IMR-90 (cell line): Measurements from ENCODE around the gene ABCC9. TPM values are rescaled to one million over a fixed set of nuclear protein-coding genes. Genes with fewer than 3 reads are reported as not detected.

Experiments used
- ATAC-seq: fragments of 200-7000 bp; cut with Tn5 transposase; 2 replicates; pipeline ENCODE4 v1.9.1; 2020; ENCODE audit warnings: low read depth, mild to moderate bottlenecking, moderate library complexity
- BruUV-seq: library from RNA; stranded (reverse); fragments of 400-500 nt; replicated peaks from 2 replicates; lab custom pipeline; 2021; lab: Mats Ljungman, UMichigan
- CTCF ChIA-PET: fragments of 300-600 bp; formaldehyde crosslinking; extraction: SDS; loops from one replicate; lab custom pipeline; 2021; ENCODE audit warnings: antibody characterized with exemption; lab: Yijun Ruan, JAX
- POLR2A ChIA-PET: fragments of 300-600 bp; sonication (Branson Sonifier 250); formaldehyde crosslinking; loops from one replicate; lab custom pipeline; 2022; ENCODE audit warnings: antibody characterized with exemption; ENCODE audit not compliant: unreplicated experiment; lab: Charles Lee
- DNase-seq: peaks from one replicate; pipeline ENCODE4 v3.0.0; 2013
- H2AFZ ChIP-seq: replicated peaks from 2 replicates; pipeline ENCODE3; 2013; ENCODE audit warnings: low read length, mild to moderate bottlenecking; ENCODE audit not compliant: poor library complexity
- H2AK5ac ChIP-seq: 2 replicates; pipeline ENCODE4 v1.6.1; 2013; ENCODE audit warnings: low read depth, low read length, inconsistent platforms
- H2AK9ac ChIP-seq: replicated peaks from 2 replicates; pipeline ENCODE3; 2013; ENCODE audit warnings: mild to moderate bottlenecking, low read depth, low read length, moderate library complexity; ENCODE audit not compliant: poor library complexity
- H2BK120ac ChIP-seq: 2 replicates; pipeline ENCODE4 v1.6.1; 2013; ENCODE audit warnings: low read depth, low read length, inconsistent platforms
- H2BK15ac ChIP-seq: 3 replicates; pipeline ENCODE4 v1.6.1; 2013; ENCODE audit warnings: low read depth, low read length, inconsistent platforms
- H2BK20ac ChIP-seq: 2 replicates; pipeline ENCODE4 v1.6.1; 2013; ENCODE audit warnings: low read depth, mild to moderate bottlenecking, inconsistent platforms, low read length, moderate library complexity
- H2BK5ac ChIP-seq: 2 replicates; pipeline ENCODE4 v1.6.1; 2013; ENCODE audit warnings: mild to moderate bottlenecking, low read depth, low read length, inconsistent platforms; ENCODE audit not compliant: poor library complexity, severe bottlenecking
- H3K14ac ChIP-seq: replicated peaks from 2 replicates; pipeline ENCODE4 v1.6.1; 2013; ENCODE audit warnings: low read depth, low read length, inconsistent platforms
- H3K18ac ChIP-seq: 2 replicates; pipeline ENCODE4 v1.6.1; 2013; ENCODE audit warnings: low read depth, low read length, control low read depth
- H3K23ac ChIP-seq: 2 replicates; pipeline ENCODE4 v1.6.1; 2013; ENCODE audit warnings: low read depth, low read length, inconsistent platforms
- H3K27ac ChIP-seq: 2 replicates; pipeline ENCODE4 v1.5.1; 2013; ENCODE audit warnings: mild to moderate bottlenecking, control low read depth, low read length; ENCODE audit not compliant: insufficient read depth
- H3K27me3 ChIP-seq: 2 replicates; pipeline ENCODE4 v1.6.1; 2013; ENCODE audit warnings: low read length; ENCODE audit not compliant: control insufficient read depth, insufficient read depth
- H3K36me3 ChIP-seq: 2 replicates; pipeline ENCODE4 v1.6.1; 2013; ENCODE audit warnings: low read length, mixed read lengths; ENCODE audit not compliant: control insufficient read depth, insufficient read depth
- H3K4ac ChIP-seq: 2 replicates; pipeline ENCODE4 v1.6.1; 2013; ENCODE audit warnings: low read depth, low read length, inconsistent platforms
- H3K4me1 ChIP-seq: 2 replicates; pipeline ENCODE4 v1.6.1; 2013; ENCODE audit warnings: low read length, mixed read lengths; ENCODE audit not compliant: control insufficient read depth, insufficient read depth
- H3K4me2 ChIP-seq: 2 replicates; pipeline ENCODE4 v1.6.1; 2013; ENCODE audit warnings: low read depth, mild to moderate bottlenecking, control low read depth, low read length, moderate library complexity
- H3K4me3 ChIP-seq: 2 replicates; pipeline ENCODE4 v1.5.1; 2013; ENCODE audit warnings: low read depth, mild to moderate bottlenecking, control low read depth, low read length, moderate library complexity; ENCODE audit not compliant: insufficient read depth
- H3K56ac ChIP-seq: 2 replicates; pipeline ENCODE4 v1.6.1; 2013; ENCODE audit warnings: low read length, inconsistent platforms; ENCODE audit not compliant: insufficient read depth; ENCODE audit errors: extremely low read depth
- H3K79me1 ChIP-seq, 2 experiments: 2 replicates each; pipeline ENCODE4 v1.6.1; 2013; ENCODE audit warnings: low read length in 2 of 2, inconsistent platforms in 1 of 2, low read depth in 1 of 2
- H3K9ac ChIP-seq: 2 replicates; pipeline ENCODE4 v1.6.1; 2013; ENCODE audit warnings: low read depth, low read length, control low read depth
- H3K9me1 ChIP-seq: 2 replicates; pipeline ENCODE4 v1.6.1; 2013; ENCODE audit warnings: low read length, inconsistent platforms; ENCODE audit not compliant: insufficient read depth
- H3K9me3 ChIP-seq: 2 replicates; pipeline ENCODE4 v1.6.1; 2013; ENCODE audit warnings: low read length; ENCODE audit not compliant: control insufficient read depth, insufficient read depth
- H4K20me1 ChIP-seq: 2 replicates; pipeline ENCODE4 v1.6.1; 2013; ENCODE audit warnings: low read length, inconsistent platforms; ENCODE audit not compliant: insufficient read depth
- H4K5ac ChIP-seq: 2 replicates; pipeline ENCODE4 v1.6.1; 2013; ENCODE audit warnings: mild to moderate bottlenecking, low read depth, low read length, control low read depth
- H4K8ac ChIP-seq, 2 experiments: 2 replicates each; pipeline ENCODE4 v1.6.1; 2013; ENCODE audit warnings: low read depth in 2 of 2, low read length in 2 of 2, control low read depth in 1 of 2, inconsistent platforms in 1 of 2
- H4K91ac ChIP-seq: 2 replicates; pipeline ENCODE4 v1.6.1; 2013; ENCODE audit warnings: low read depth, low read length, inconsistent platforms; ENCODE audit not compliant: insufficient read depth
- POLR2A ChIP-seq: IDR thresholded peaks from 2 replicates; pipeline ENCODE4 v1.6.1; 2012; ENCODE audit warnings: mild to moderate bottlenecking, low read depth, low read length
- WGBS, 2 experiments: methylation state at CpG; one replicate each; pipeline versions ENCODE4 v1.1.5 to v1.1.7; 2013; ENCODE audit warnings: missing lambda C conversion rate in 2 of 2; ENCODE audit not compliant: insufficient read length in 1 of 2; ENCODE audit errors: extremely low coverage in 2 of 2; 5-methylcytosine and 5-hydroxymethylcytosine counted together
- dilution Hi-C: fragments of 300-500 bp; cut with HindIII; formaldehyde crosslinking; loops from one replicate; pipeline ENCODE4 v1.14.3; 2018; ENCODE audit warnings: low sequenced_read_pairs; ENCODE audit not compliant: unreplicated experiment
- in situ Hi-C: fragments of 300-500 bp; cut with MboI; formaldehyde crosslinking; loops from 3 replicates; pipeline ENCODE4 v1.14.3; 2019; ENCODE audit warnings: low sequenced_read_pairs, inconsistent platforms, mixed read lengths
- intact Hi-C: fragments of 100-400 bp; cut with micrococcal nuclease; formaldehyde crosslinking; loops from 2 replicates; pipeline ENCODE4 v1.10.0; 2022
- polyA plus RNA-seq, 3 experiments: library from polyadenylated mRNA; depleted of rRNA; stranded (reverse); fragments of >200 nt; gene quantifications; 2 replicates each; pipeline ENCODE4 v1.2.3, GENCODE V29; 2012; ENCODE audit warnings: low replicate concordance in 1 of 3
- total RNA-seq: library from RNA; depleted of rRNA; stranded (reverse); fragments of >200 nt; gene quantifications from 2 replicates; pipeline ENCODE4 v1.2.3, GENCODE V29; 2012

Gene ABCC9
- total and polyA plus RNA-seq, 2 of the 4 experiments (the other 2 are of a cell fraction) = 1.2 to 6.6 TPM

DNA sequence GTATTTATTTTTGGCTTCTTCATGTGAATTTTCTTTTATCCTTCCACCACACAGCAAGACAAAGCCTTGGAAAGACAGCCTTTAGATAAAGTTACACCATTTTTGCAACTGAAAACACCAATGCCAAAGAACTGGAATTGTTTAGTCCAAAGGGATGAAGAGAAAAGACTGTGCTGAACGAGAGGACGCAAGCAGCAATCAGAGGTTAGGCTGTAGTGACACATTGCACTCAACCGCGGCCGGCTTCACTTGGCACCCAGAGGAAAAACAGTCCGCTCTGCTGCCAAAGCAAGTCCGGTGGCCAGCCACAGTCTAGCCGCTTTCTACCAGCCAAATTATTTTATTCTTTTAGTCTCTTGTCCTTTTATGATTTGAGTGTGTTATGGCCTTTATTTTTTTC, 117.6 kb downstream of the ABCC9 start:
- no peak for ATAC-seq
- Histone ChIP-seq H4K91ac (no peak overlapping the region), H3K56ac (no peak overlapping the region), H2AK9ac (no peak overlapping the region), H3K9ac (no peak overlapping the region), H3K4ac (no peak overlapping the region), H2AFZ (no peak overlapping the region), H3K23ac (no peak overlapping the region), H4K8ac (no peak overlapping the region), H4K20me1 (no peaks in the 10 kb centered on the region), H3K9me1 (no peaks in the 10 kb centered on the region), H2BK20ac (no peak overlapping the region), H2AK5ac (no peak overlapping the region), H3K36me3 (no peaks in the 10 kb centered on the region), H4K5ac (no peak overlapping the region), H3K4me2 (no peak overlapping the region), H3K79me1 (no peaks in the 10 kb centered on the region), H2BK120ac (no peak overlapping the region), H3K4me3 (no peak overlapping the region), H3K9me3 (no peaks in the 10 kb centered on the region), H3K27me3 (no peaks in the 10 kb centered on the region), H3K4me1 (peaks cover 2% of the 10 kb centered on the region; the same call in 1 of the 2 replicates), H2BK5ac (no peak overlapping the region), H3K14ac (no peak overlapping the region), H2BK15ac (no peak overlapping the region), H3K27ac (no peak overlapping the region), H3K18ac (no peak overlapping the region)
- CTCF ChIA-PET = no interaction called here
- no peak for DNase-seq
- dilution Hi-C loops (no loop called here), intact Hi-C loops (no loop called here), in situ Hi-C loops (no loop called here)
- POLR2A ChIA-PET = no interaction called here
- BruUV-seq = no TSS peak
- 57% methylated on average over 2 of the region's 8 CpGs; no CpG with 5 or more reads in 1 of the 2 experiments for WGBS, 2 experiments
- no peak for TF ChIP-seq POLR2A
